ENCODE measurements around the gene PACSIN2.

- TF ChIP-seq GATA2 (IDR thresholded peaks at IDR 0.05; ENCODE audit: low read depth, low read length) (no peak), GATA3 (IDR thresholded peaks at IDR 0.05; ENCODE audit: low read depth, low read length) (no peak)
These were observed 138.9 kb downstream of the PACSIN2 start for GRCh38 chr22:42876041-42876440.
